HT1080 (cell line): Measurements from ENCODE around the gene RDH13. TPM values are rescaled to one million over a fixed set of nuclear protein-coding genes. Genes with fewer than 3 reads are reported as not detected.
"Not testable (repeated sequence)": the region's sequence is repeated elsewhere in the genome, so short reads cannot be mapped to it uniquely, and the experiment has no call there.

Source experiments
- DNase-seq: peaks from one replicate; pipeline ENCODE4 v3.0.0-alpha.2; 2015; ENCODE audit warnings: low read depth
- total RNA-seq: library from RNA; depleted of rRNA; stranded (reverse); fragments of >200 nt; shearing (Covaris generic); gene quantifications from 2 replicates; pipeline ENCODE4 v1.2.3, GENCODE V29; 2014

The RDH13 gene
- total RNA-seq, 1 experiment from 2014 or later: 15.6 TPM

DNA sequence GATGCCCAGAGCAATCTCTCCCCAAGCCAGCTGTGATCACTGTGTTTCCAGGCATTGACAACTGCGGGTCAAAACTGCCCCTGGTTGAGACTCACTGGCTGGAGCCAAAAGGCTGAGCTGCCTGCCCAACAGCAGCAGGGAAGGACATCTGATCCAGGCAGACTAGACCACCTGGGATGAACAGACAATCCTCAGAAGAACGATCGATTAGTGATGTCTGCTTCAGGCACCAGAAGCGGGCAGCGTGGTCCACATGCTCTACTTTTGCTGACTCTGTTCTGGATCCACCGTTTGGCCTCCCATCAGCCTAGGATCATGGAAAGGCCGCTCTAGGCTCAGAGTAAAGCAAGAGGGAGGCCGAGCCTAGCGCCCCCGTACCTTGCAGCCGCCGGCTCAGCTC lies 15.0 kb downstream of the RDH13 start:
- no peak for DNase-seq

DNA sequence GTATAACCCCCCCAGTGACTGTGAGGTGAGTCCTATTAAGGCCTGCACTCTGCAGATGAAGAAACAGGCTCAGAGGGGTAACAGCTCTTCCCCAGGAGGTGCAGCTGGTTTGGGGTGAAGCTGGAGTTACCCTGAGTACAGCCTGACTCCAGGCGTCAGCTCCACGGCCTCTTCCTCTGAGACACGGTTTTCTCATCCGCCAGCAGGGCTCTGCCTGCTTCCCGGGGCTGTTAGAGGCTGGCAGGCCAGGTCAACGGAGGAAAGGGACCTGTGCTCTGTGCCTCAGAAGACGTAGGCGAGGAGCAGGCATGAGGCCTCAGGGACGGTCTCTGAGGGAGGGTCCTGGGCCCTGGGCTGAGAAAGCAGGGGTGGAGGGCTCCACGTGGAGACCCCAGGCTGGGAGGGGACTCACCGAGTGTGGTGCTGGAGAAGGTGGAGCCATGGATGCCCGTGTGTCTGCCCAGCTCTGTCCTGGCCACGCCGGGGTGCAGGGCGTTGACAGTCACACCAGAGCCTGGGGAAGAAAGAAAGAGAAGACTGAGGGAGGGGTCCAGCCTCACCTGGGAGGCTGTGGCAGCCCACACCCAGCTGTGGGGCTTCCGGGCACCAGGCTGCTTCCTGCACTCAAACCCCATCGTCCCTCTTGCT lies 15.8 kb downstream of the RDH13 start:
- DNase-seq: no peak

DNA sequence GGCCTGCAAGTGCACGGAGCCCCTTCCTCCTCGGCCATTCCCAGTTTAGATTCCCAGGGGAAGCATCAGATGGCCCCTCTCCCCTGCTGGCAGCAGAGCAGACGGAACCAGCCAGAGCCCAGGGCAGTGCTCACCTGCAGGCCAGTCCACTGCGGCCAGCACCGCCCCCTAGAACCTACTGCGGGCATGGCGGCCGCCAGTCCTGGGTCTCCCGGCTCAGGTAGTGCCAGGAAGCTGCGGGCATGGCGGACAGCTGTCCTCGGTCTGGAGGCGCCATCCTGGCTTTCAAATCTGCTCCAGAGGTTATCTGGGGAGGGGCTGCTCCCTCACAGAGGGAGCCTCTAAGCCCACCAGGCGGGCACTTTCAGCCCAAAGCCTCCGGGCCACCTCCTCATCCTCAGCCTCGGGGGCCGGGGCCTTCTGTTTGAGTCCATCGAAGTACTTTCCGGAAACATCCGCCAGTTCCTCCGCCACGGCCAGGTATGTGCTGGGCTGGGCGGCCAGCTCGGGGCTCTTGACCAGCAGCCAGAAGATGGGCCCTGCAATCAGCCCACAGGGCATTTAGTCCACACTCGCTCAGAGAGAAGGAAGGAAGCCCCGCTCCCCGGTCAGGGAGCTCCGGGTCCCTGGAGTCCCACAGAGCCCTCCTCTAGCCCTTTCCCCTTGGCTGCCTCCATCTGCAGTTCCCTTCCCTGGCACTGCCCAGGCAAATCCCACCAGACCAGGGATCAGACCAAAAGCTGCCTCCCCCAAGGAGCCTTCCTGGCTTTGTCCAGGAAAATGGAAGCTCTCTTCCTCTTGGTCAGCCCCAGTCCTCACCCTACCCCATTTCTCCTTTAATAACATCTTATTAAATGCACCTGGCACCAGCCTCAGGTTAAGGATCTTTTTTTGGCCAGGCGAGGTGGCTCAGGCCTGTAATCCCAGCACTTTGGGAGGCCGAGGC lies 17.9 kb downstream of the RDH13 start:
- no peak for DNase-seq

DNA sequence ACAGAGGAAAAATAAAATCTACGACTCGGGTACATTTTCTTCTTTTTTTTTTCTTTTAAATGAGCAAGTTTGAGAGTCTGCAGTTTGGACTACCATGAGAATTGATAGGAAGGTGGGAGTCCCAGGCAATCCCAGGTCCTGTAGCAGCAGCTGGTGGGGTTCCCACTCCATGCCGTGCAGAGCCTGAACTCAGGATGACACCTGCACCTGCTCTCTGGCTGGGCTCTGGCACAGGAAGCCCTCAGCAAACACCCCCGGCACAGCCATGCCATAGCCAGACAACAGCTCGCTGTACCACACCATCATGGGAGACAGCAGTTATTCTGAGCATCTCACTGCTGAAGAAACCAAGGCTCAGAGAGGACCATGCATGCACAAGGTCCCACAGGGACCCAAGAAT lies 18.7 kb downstream of the RDH13 start:
- no peak for DNase-seq

DNA sequence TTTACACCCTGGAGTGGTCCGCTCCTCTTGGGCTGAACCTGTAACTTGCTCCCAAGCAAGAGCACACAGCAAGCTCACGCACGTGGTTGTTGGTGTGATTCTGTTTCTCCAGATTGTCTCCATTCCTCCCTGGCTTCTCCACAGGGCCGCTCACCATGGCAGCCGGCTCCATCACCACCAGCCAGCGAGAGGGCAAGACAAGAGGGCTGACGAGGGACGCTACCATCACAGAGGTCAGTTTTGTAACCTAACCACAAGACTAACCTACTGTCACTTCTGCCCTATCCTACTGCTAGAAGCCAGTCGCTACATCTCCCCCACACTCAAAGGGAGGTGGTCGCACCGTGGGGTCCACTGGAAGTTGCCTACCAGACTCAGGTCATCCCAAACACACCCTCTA lies 20.3 kb downstream of the RDH13 start:
- DNase-seq: no peak

DNA sequence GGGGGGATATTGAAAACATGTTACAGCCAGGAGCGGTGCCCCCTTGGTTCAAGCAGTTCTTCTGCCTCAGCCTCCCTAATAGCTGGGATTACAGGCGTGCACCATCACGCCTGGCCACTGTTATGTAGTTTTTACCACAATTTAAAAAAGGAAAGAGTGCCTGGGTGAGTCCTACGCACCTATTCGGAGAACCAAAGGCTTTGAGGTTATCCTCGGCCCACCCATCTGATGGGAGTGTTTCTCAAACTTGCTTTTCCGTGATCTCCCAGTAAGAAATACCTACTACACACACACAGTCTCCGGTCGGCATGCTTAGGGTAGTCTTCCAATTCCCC lies 20.6 kb downstream of the RDH13 start:
- no peak for DNase-seq

DNA sequence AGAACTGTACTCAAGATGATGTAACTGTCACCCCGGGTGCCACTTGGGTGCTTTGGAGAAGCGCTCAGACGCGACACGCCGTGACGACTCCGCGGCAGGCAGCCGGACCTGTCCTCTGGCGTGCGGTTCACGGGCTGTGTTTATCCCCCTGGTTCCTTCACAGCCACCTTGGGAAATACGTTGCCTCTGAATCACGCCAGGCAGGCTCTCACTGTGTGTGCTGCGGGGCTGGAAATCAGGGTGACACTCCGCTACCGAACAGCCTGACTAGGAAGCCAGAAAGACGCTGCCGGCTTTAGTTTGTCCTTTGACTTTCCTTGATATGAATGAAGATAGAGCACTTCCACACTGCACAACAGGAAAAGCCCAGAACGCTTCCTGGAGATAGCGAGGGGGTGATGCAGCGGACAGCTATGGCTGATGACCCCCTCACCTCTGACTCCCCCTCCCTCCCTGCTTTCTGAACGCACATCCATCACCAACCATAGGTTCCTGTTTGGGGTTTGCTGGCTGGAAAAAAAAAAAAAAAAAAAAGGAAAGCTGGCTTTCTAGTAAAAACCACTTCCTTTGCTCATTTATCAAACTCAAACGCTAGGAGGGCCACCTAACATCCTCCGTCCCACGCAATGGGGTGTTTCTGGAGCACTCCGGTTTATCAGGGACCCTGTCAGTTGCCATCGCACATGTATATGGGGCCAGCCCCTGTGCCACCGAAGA lies 21.2 kb downstream of the RDH13 start:
- no peak for DNase-seq

DNA sequence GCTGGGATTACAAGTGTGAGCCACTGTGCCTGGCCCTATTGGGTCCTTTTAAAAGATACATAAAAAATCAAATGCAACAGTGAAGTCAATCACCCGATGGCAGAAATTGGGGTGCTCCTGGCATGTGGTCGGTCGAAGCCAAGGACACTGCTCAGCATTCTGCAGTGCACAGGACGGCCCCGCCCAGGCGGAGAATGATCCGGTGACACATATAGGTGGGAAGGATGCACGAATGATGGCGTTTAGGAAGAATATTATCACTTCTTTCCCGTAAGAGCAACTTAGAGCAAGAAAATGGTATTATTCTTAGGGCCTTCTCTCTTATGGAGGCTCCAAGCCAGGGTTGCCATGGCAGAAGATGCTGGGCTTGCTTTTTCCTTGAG lies 21.7 kb downstream of the RDH13 start:
- DNase-seq: no peak

DNA sequence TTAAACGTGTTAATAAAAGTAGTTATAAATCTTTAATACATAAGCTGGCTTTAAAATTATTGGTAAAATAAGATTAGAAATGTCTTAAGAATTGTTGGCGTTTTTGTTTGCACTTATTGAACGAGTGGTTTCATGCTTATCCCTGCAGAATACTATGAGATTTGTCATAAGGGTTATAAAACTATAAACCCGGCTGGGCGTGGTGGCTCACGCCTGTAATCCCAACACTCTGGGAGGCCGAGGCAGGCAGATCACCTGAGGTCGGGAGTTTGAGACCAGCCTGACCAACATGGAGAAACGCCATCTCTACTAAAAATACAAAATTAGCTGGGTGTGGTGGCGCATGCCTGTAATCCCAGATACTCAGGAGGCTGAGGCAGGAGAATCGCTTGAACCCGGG lies 22.3 kb downstream of the RDH13 start:
- DNase-seq: not testable (repeated sequence)

DNA sequence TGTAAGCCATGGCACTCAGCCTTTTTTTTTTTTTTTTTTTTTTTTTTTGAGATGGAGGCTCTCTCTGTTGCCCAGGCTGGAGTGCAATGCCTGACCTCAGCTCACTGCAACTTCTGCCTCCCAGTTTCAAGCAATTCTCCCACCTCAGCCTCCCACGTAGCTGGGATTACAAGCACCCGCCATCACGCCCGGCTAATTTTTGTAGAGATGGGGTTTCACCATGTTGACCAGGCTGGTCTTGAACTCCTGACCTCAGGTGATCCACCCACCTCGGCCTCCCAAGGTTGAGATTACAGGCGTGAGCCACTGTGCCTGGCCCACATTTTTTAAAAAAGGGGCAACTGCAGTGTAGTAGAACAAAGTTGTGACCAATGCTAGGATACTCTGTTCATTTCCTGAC lies 25.3 kb downstream of the RDH13 start:
- not testable (repeated sequence) for DNase-seq

DNA sequence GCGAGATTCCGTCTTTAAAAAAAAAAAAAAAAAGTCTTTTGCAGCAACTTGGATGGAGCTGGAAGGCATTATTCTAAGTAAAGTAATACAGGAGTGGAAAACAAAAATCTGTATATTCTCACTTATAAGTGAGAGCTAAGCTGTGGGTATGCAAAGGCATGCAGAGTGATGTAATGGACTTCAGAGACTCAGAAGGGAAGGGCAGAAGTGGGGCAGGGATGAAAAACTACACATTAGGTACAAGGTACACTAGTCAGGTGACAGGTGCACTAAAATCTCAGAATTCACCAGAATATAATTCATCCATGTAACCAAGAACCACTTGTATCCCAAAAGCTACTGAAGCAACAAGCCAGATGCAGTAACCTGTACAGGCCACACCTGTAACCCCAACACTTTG lies 26.9 kb downstream of the RDH13 start:
- no peak for DNase-seq

DNA sequence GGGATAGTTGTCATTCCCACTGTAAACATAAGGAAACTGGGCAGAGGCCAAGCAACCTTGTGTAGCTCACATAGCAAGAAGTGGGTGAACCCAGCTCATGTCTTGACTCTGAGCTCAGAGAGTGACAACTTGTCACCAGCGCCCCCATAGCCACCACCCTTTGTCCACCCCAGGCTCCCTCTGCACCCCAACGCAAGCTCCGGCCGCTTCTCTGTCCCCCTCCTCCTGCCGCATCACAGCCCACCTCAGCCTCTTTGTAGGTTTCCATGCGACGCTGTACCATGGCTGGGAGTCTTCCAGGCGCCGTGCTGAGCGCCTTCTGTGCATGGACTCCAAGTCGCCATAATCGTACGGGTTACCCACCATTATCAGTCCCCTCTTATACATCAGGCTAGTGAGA lies 28.2 kb downstream of the RDH13 start:
- no peak for DNase-seq

DNA sequence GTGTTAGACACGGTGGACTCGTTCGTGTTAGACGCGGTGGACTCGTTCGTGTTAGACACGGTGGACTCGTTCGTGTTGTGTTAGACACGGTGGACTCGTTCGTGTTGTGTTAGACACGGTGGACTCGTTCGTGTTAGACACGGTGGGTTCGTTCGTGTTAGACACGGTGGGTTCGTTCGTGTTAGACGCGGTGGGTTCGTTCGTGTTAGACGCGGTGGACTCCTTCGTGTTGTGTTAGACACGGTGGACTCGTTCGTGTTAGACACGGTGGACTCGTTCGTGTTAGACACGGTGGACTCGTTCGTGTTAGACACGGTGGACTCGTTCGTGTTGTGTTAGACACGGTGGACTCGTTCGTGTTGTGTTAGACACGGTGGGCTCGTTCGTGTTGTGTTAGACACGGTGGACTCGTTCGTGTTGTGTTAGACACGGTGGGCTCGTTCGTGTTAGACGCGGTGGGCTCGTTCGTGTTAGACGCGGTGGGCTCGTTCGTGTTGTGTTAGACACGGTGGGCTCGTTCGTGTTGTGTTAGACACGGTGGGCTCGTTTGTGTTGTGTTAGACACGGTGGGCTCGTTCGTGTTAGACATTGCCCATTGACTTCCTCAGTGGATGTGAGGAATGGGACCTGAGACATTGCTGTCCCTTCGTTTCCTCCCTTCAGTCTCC lies 29.8 kb downstream of the RDH13 start:
- not testable (repeated sequence) for DNase-seq

DNA sequence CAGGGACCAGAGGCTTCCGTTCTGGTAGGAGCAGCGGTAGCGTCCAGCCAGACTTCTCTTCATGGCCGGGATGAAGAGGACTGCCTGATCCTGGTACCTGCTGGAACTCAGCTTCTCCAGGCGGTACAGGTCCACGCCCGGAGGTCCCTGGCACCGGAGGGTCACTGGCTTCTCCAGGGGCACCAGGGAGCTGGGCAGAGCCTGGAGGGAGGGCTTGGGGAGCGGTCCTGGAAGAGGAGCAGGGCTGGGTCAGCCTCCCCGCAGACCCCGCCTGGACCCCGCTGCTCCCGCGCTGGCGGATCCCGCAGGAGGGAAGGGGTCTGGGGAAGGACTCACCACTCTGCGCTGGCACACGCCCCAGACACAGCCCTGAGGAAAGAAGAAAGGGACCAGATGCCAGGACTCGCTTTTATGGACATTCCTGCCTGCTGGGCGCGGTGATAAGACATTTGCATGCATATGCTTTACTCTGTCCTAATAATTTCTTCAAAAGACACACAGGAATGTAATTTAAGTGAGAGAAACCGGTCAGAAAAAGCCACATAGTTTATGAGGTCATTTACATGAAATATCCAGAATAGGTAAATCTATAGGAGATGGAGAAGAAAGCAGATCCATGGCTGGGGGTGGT lies 30.7 kb downstream of the RDH13 start:
- DNase-seq: no peak

DNA sequence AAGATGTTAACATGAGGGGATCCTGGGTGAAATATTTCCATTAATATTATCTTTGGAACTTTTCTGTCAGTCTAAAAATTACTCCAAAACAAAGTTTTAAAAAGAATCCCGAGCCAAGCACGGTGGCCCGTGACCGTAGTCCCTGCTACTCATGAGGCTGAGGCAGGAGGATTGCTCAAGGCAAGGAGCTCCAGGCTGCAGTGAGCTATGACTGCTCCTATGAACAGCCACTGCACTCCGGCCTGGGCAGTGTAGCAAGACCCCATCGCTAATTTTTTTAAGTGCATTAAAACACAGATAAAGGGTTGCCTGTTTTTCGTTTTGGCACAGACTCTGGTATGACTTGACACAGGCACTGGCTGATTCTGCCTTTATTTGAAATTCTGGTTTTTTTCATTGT lies 31.8 kb downstream of the RDH13 start:
- DNase-seq: no peak

DNA sequence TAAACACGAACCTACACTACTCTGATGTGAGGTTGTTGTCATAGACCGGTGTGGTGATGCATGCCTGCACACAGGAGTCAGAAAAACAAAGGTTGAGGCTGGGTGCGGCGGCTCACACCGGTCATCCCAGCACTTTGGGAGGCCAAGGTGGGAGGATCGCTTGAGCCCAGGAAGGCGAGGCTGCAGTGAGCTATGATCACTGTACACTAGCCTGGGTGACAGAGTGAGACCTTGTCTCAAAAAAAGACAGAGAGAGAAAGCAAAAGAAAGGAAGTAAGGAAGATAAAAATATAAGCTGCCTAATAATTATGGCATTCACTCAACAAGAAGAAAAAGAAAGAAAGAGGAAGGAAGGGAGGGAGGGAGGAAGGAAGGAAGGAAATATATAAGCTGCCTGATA lies 34.2 kb downstream of the RDH13 start:
- no peak for DNase-seq

DNA sequence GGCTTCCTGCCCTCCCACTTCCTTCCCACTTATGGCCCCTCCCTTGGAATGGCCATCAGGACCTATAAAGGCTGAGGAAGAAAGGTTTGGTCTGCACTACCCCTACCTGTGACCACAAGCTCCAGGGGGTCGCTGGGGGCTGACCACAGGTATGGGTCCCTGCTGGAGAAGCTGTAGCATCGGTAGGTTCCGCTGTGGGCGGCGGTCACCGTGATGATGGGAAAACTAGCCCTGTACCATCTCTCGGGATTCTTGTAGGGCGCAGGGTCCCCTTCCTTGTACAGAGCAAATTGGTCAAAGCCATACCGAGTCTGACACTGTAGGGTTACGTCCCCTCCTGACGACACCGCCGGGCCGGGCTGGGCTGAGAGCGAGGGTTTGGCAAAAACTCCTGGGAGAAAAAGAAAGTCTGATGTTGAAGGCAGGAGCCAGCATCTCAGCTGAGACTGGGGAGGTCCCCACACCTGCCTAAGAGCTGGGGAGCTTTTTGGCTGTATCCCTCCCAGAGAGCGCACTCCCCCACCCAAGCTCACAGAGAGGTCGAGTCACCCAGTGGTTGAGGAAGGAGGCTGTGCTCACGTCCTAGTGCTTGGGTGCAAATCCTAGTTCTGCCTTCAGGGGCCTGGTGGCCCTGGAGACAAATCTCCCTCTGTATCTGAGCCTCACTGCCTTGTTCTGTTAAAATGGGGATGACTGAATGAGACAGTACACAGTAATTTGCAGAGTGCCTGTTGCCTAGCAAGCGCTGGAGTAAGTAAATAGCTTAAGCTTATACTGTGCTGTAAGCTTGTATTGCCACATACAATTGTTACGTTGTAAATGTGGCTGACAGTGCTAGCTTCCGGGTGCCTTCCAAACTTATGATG lies 35.2 kb downstream of the RDH13 start:
- DNase-seq: no peak

DNA sequence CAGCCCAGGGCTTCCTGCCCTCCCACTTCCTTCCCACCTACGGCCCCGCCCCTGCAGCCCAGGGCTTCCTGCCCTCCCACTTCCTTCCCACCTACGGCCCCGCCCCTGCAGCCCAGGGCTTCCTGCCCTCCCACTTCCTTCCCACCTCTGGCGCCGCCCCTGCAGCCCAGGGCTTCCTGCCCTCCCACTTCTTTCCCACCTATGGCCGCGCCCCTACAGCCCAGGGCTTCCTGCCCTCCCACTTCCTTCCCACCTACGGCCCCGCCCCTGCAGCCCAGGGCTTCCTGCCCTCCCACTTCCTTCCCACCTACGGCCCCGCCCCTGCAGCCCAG lies 35.8 kb downstream of the RDH13 start:
- DNase-seq: not testable (repeated sequence)

DNA sequence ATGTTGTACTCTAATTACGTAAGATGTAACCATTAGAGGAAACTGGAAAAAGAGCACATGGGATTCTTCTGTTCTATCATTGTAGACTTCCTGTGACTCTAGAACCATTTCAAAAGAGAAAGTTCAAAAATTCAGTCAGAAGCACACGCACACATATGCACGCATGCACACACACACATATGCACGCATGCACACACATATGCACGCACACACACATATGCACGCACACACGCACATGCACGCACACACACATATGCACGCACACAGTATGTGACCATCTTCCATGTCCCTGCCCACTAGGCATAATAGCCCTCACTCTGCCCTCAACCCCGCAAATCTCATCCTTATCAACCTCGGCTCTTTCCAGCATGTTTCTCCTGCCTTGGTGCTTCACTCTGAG lies 38.8 kb downstream of the RDH13 start:
- DNase-seq: no peak

DNA sequence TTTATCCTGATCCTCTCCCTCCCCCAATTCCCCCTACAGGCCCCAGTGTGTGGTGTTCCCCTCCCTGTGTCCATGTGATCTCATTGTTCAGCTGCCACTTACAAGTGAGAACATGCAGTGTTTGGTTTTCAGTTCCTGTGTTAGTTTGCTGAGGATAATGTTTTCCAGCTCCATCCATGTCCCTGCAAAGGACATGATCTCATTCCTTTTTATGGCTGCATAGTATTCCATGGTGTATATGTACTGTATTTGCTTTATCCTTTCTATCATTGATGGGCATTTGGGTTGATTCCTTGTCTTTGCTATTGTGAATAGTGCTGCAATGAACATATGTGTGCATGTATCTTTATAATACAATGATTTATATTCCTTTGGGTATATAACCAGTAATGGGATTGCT lies 42.6 kb downstream of the RDH13 start:
- DNase-seq: not testable (repeated sequence)
